GM12878 (cell line): ENCODE measurements around the gene PTGER4. TPM values are rescaled to one million over a fixed set of nuclear protein-coding genes. Genes with fewer than 3 reads are reported as not detected.

ENCODE experiments used
- ATAC-seq: fragments of 200-7000 bp; cut with Tn5 transposase; 3 replicates; pipeline ENCODE4 v1.9.1; 2020; ENCODE audit warnings: mild to moderate bottlenecking, moderate library complexity
- BruUV-seq: library from RNA; stranded (reverse); fragments of 400-500 nt; replicated peaks from 2 replicates; lab custom pipeline; 2021; lab: Mats Ljungman, UMichigan
- CTCF ChIA-PET: fragments of 300-600 bp; sonication (Branson Sonifier 250); formaldehyde crosslinking; extraction: SDS; loops from one replicate; lab custom pipeline; 2021; ENCODE audit warnings: inconsistent platforms; lab: Yijun Ruan, JAX
- POLR2A ChIA-PET: fragments of 350-600 bp; formaldehyde crosslinking; extraction: SDS; loops from one replicate; lab custom pipeline; 2021; ENCODE audit warnings: inconsistent platforms; lab: Charles Lee
- RAD21 ChIA-PET: fragments of 300-600 bp; sonication (Branson Sonifier 250); formaldehyde crosslinking; loops from one replicate; lab custom pipeline; 2023; ENCODE audit warnings: antibody characterized with exemption; ENCODE audit not compliant: unreplicated experiment; lab: Charles Lee
- SMC1A ChIA-PET: fragments of 300-600 bp; sonication (Branson Sonifier 250); formaldehyde crosslinking; loops from one replicate; lab custom pipeline; 2023; ENCODE audit not compliant: unreplicated experiment, uncharacterized antibody; lab: Charles Lee
- DNase-seq: peaks from one replicate; pipeline ENCODE4 v3.0.0-alpha.2; 2011; ENCODE audit warnings: low read depth, low spot score
- FAIRE-seq: peaks from 3 replicates; lab custom pipeline; 2011; peaks lifted over from hg19 to GRCh38; lab: Jason Lieb, UNC
- H2AFZ ChIP-seq: 2 replicates; pipeline ENCODE4 v1.6.0; 2011; ENCODE audit warnings: low read depth, low read length, control low read depth; ENCODE audit not compliant: control insufficient read depth
- H3K27ac ChIP-seq: 2 replicates; pipeline ENCODE4 v1.5.1; 2011; ENCODE audit warnings: control low read depth; ENCODE audit not compliant: control insufficient read depth, insufficient read depth
- H3K27me3 ChIP-seq, 2 experiments: replicated peaks in 1 of 2; 2 replicates each; pipeline versions ENCODE4 v1.6.0 to v1.6.1; 2011; ENCODE audit warnings: low read length in 1 of 2; ENCODE audit not compliant: control insufficient read depth in 2 of 2, insufficient read depth in 2 of 2
- H3K36me3 ChIP-seq, 2 experiments: 2 replicates each; pipeline ENCODE4 v1.5.1; 2011; ENCODE audit warnings: low read length in 1 of 2; ENCODE audit not compliant: control insufficient read depth in 2 of 2, insufficient read depth in 2 of 2
- H3K4me1 ChIP-seq: 2 replicates; pipeline ENCODE4 v1.6.1; 2011; ENCODE audit warnings: mild to moderate bottlenecking, low read length, moderate library complexity, mixed read lengths; ENCODE audit not compliant: control insufficient read depth, insufficient read depth
- H3K4me2 ChIP-seq: 2 replicates; pipeline ENCODE4 v1.6.0; 2011; ENCODE audit warnings: control low read depth; ENCODE audit not compliant: control insufficient read depth, insufficient read depth
- H3K4me3 ChIP-seq: fragments of 200-600 bp; sonication (generic); 2 replicates; pipeline ENCODE4 v1.5.1; 2016
- H3K79me2 ChIP-seq: 2 replicates; pipeline ENCODE4 v1.6.0; 2011; ENCODE audit warnings: low read length; ENCODE audit not compliant: control insufficient read depth, insufficient read depth
- H3K9ac ChIP-seq: 2 replicates; pipeline ENCODE4 v1.8.0; 2011; ENCODE audit warnings: low read length, control low read depth, mixed read lengths; ENCODE audit not compliant: control insufficient read depth, insufficient read depth
- H3K9me3 ChIP-seq: replicated peaks from 3 replicates; pipeline ENCODE4 v1.5.1; 2011; ENCODE audit warnings: mild to moderate bottlenecking, low read length; ENCODE audit not compliant: control insufficient read depth, insufficient read depth
- H4K20me1 ChIP-seq: 2 replicates; pipeline ENCODE4 v1.6.0; 2011; ENCODE audit not compliant: control insufficient read depth, insufficient read depth
- BCL11A ChIP-seq: IDR thresholded peaks from 2 replicates; pipeline ENCODE4 v1.6.1; 2011; ENCODE audit warnings: low read depth, low read length
- CEBPB ChIP-seq, 2 experiments: fragments of 150-350 bp in 1 of 2; IDR thresholded peaks; 2 replicates each; pipeline ENCODE4 v1.6.1; 2012 to 2014; ENCODE audit warnings: low read depth in 2 of 2, low read length in 2 of 2, borderline replicate concordance in 1 of 2, inconsistent platforms in 1 of 2
- CHD2 ChIP-seq: IDR thresholded peaks from 2 replicates; pipeline ENCODE4 v1.6.1; 2011; ENCODE audit warnings: low read depth, low read length, improper control_type of control experiment, borderline replicate concordance
- CHD4 ChIP-seq: fragments of 200-600 bp; sonication (generic); IDR thresholded peaks from 2 replicates; pipeline ENCODE4 v1.6.1; 2016; ENCODE audit warnings: mild to moderate bottlenecking
- EGR1 ChIP-seq, 2 experiments: IDR thresholded peaks; 1 replicate in 1 of 2; 2 replicates in 1 of 2; pipeline ENCODE4 v1.6.1; 2011 to 2012; ENCODE audit warnings: low read depth in 2 of 2, low read length in 2 of 2, borderline replicate concordance in 1 of 2, mild to moderate bottlenecking in 1 of 2, moderate library complexity in 1 of 2
- ESRRA ChIP-seq: IDR thresholded peaks from 2 replicates; pipeline ENCODE4 v1.6.1; 2012; ENCODE audit warnings: mild to moderate bottlenecking, low read length, improper control_type of control experiment
- MEF2A ChIP-seq: IDR thresholded peaks from 2 replicates; pipeline ENCODE4 v1.6.1; 2011; ENCODE audit warnings: low read depth, mild to moderate bottlenecking, low read length, moderate library complexity; ENCODE audit not compliant: insufficient read depth
- MTA2 ChIP-seq: fragments of 450-650 bp; IDR thresholded peaks from 2 replicates; pipeline ENCODE4 v1.6.1; 2016; ENCODE audit warnings: low read depth, mild to moderate bottlenecking, moderate library complexity
- NR2C2 ChIP-seq: IDR thresholded peaks from 2 replicates; pipeline ENCODE4 v1.6.1; 2011; ENCODE audit warnings: borderline replicate concordance, low read depth; ENCODE audit not compliant: control insufficient read depth, insufficient read length
- NR2F1 ChIP-seq: fragments of 450-650 bp; conservative IDR thresholded peaks from 2 replicates; pipeline ENCODE4 v1.6.1; 2017; ENCODE audit warnings: mild to moderate bottlenecking
- PAX8 ChIP-seq: fragments of 450-650 bp; IDR thresholded peaks from 2 replicates; pipeline ENCODE4 v1.6.1; 2017; ENCODE audit warnings: mild to moderate bottlenecking, moderate library complexity
- RCOR1 ChIP-seq: conservative IDR thresholded peaks from 2 replicates; pipeline ENCODE4 v1.6.1; 2012; ENCODE audit warnings: low read depth, low read length, improper control_type of control experiment
- STAT1 ChIP-seq: fragments of 450-650 bp; conservative IDR thresholded peaks from 2 replicates; pipeline ENCODE4 v1.6.1; 2014; ENCODE audit warnings: antibody characterized with exemption, mild to moderate bottlenecking
- TARDBP ChIP-seq: IDR thresholded peaks from 2 replicates; pipeline ENCODE4 v1.6.1; 2016; ENCODE audit warnings: borderline replicate concordance
- WGBS: methylation state at CpG from one replicate; pipeline ENCODE4 v1.1.6; 2016; ENCODE audit warnings: low lambda C conversion rate; ENCODE audit not compliant: insufficient replicate concordance, insufficient coverage; ENCODE audit errors: missing lambda C conversion rate; 5-methylcytosine and 5-hydroxymethylcytosine counted together
- in situ Hi-C: fragments of 300-500 bp; cut with MboI; formaldehyde crosslinking; loops from 9 replicates; pipeline ENCODE4 v1.14.3; 2018; ENCODE audit warnings: mixed read lengths
- intact Hi-C: fragments of 100-400 bp; cut with micrococcal nuclease; formaldehyde crosslinking; loops from one replicate; pipeline ENCODE4 v1.14.2; 2022; ENCODE audit not compliant: unreplicated experiment
- polyA plus RNA-seq, 11 experiments: library from polyadenylated mRNA; depleted of rRNA in 4 of 11; unstranded in 6 of 11; stranded (reverse) in 5 of 11; fragments of >200 nt; fragmentation: Nextera tagmentation in 4 of 11; fragmentation: Illumina TruSeq in 1 of 11; extraction: Ambion mirVana in 4 of 11; extraction: Trizol in 1 of 11; gene quantifications; 1 replicate in 1 of 11; 2 replicates in 10 of 11; pipeline versions ENCODE4 v1.2.1 to v1.2.3, GENCODE V29; 2011 to 2016; ENCODE audit warnings: inconsistent platforms in 2 of 11, missing spikeins in 2 of 11, low read depth in 1 of 11
- total RNA-seq, 4 experiments: library from RNA; depleted of rRNA in 3 of 4; stranded (reverse); fragments of >200 nt in 3 of 4; fragmentation: Illumina TruSeq in 1 of 4; extraction: Trizol in 1 of 4; gene quantifications; 2 replicates each; pipeline versions ENCODE4 v1.2.1 to v1.2.3, GENCODE V29; 2013 to 2021
- TF ChIP-seq, protein P1 (sequence below): fragments of 450-650 bp; IDR thresholded peaks from 2 replicates; pipeline ENCODE4 v1.6.1; 2017; ENCODE audit warnings: mild to moderate bottlenecking, moderate library complexity

The PTGER4 gene
- total and polyA plus RNA-seq, 10 of the 15 experiments (the other 5 are each of a cell fraction or from before 2014, with no cell fraction given): 0.15 to 3.7 (median 0.62) TPM

DNA sequence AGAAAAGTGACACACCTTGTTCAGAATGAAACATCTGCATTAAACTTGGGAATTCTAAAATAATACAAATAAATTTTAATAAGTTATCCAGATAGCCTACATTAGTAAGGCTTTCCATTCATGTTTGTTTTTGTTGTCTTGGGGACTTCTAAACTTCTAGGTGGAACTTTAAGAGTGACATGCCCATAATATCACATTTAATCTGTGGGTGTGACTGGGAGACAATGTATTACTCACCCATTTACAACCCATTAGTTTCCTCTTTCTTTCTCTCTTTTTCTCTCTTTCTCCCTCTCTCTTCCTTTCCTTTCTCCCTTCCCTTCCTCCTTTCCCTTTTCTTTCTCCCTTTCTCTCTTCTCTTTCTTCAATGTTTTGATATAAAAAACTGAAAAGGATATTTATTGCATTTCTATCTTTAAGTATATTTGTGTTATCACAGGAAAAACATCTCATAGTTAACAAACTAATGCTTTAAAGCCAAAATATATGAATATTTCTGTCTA, 12.5 kb upstream of the PTGER4 start (continued):
- TF ChIP-seq, protein P1, sequence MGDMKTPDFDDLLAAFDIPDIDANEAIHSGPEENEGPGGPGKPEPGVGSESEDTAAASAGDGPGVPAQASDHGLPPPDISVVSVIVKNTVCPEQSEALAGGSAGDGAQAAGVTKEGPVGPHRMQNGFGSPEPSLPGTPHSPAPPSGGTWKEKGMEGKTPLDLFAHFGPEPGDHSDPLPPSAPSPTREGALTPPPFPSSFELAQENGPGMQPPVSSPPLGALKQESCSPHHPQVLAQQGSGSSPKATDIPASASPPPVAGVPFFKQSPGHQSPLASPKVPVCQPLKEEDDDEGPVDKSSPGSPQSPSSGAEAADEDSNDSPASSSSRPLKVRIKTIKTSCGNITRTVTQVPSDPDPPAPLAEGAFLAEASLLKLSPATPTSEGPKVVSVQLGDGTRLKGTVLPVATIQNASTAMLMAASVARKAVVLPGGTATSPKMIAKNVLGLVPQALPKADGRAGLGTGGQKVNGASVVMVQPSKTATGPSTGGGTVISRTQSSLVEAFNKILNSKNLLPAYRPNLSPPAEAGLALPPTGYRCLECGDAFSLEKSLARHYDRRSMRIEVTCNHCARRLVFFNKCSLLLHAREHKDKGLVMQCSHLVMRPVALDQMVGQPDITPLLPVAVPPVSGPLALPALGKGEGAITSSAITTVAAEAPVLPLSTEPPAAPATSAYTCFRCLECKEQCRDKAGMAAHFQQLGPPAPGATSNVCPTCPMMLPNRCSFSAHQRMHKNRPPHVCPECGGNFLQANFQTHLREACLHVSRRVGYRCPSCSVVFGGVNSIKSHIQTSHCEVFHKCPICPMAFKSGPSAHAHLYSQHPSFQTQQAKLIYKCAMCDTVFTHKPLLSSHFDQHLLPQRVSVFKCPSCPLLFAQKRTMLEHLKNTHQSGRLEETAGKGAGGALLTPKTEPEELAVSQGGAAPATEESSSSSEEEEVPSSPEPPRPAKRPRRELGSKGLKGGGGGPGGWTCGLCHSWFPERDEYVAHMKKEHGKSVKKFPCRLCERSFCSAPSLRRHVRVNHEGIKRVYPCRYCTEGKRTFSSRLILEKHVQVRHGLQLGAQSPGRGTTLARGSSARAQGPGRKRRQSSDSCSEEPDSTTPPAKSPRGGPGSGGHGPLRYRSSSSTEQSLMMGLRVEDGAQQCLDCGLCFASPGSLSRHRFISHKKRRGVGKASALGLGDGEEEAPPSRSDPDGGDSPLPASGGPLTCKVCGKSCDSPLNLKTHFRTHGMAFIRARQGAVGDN: no peak
- TF ChIP-seq CHD2: no peak
- no peak for TF ChIP-seq CHD4
- no peak for TF ChIP-seq STAT1

DNA sequence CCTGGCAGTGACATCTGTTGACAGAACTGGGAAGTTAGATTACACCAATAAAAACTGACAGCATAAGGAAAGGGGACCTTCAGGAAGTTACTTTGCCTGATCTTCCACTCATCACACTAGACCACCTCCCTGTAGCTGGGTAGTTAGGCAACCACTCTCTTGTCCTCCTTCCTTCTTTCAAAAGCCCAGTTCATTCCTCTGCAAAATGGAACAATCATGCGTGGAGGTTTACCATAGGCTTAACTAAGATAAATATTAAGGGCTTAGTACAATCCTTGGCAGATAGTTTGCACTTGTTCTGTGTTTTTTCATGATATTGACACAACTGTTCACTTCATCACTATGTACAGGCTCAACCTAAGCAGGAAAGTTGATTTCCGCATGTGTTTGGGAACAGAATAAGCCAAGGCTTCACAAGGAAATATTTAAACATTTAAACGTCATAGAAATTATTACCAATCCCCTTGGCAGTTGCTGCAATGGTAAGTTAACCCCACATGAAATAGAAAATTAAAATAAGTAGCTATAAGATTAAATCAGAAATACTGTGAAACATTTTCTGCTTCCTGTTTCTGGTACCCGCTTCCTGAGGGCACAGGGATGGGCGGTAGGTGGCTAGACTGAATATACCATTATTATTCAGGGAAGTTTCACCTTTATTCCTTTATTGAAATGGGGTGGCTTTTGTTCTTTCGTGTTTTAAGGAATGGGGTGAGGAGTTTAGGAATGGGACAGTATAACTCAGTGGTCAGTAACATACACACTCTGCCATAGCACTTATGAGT, 9.9 kb upstream of the PTGER4 start:
- intact Hi-C loops: no loop called here
- no peaks in the 10 kb centered on the region for H4K20me1 ChIP-seq
- POLR2A ChIA-PET: no interaction called here

More for the DNA sequence above, 9.9 kb upstream of the PTGER4 start:
- FAIRE-seq (no peak), ATAC-seq (no peak), DNase-seq (no peak)
- Histone ChIP-seq H3K27ac (no peak overlapping the region), H3K4me1 (no peaks in the 10 kb centered on the region), H3K36me3 (no peaks in the 10 kb centered on the region), H3K79me2 (no peaks in the 10 kb centered on the region), H3K27me3 (no peaks in the 10 kb centered on the region; a peak in 1 of 4 replicates), H3K4me3 (no peak overlapping the region), H3K4me2 (no peak overlapping the region), H2AFZ (no peak overlapping the region), H3K9me3 (no peaks in the 10 kb centered on the region), H3K9ac (no peak overlapping the region)
- no TSS peak for BruUV-seq
- in situ Hi-C loops: no loop called here
- ChIA-PET SMC1A (interaction anchor here (0.6 to 2.9 kb wide), 2 partner anchors 16 to 254 kb away, joined by 3 to 11 read pairs; no protein-coding TSS in a partner anchor), CTCF (interaction anchor here (1.1 to 1.6 kb wide), 3 partner anchors 10 to 19 kb away, joined by 3 to 4 read pairs (median 4); no protein-coding TSS in a partner anchor), RAD21 (interaction anchor here (1.3 kb wide), 1 partner anchor 13 kb away, joined by 3 read pairs; no protein-coding TSS in a partner anchor)
- TF ChIP-seq CEBPB (IDR thresholded peaks at IDR 0.05; ENCODE audit: borderline replicate concordance in 1 of 2, low read depth in 2 of 2, low read length in 2 of 2) (no peak), MEF2A (no peak), MTA2 (no peak), CHD2 (no peak), PAX8 (no peak), NR2C2 (no peak), BCL11A (no peak), NR2F1 (no peak), TARDBP (no peak), EGR1 (IDR thresholded peaks at IDR 0.05; ENCODE audit: borderline replicate concordance in 1 of 2, low read depth in 2 of 2, low read length in 2 of 2) (no peak), RCOR1 (no peak), ESRRA (no peak)
- 62% methylated on average over 6 of the region's 6 CpGs for WGBS
